ENCODE measurements around the gene ADNP2. TPM values are rescaled to one million over a fixed set of nuclear protein-coding genes. Genes with fewer than 3 reads are reported as not detected.

Gene ADNP2
- total RNA-seq, 1 donor from 2014 or later, result 28.4 TPM

GRCh38 chr18:80067897-80068296, 41.2 kb upstream of the ADNP2 start:
- no peak overlapping the region for H3K4me3 Mint-ChIP-seq
- H3K9me3 Mint-ChIP-seq, result no peaks in the 10 kb centered on the region

GRCh38 chr18:80068571-80069272, 40.3 kb upstream of the ADNP2 start:
- no peaks in the 10 kb centered on the region for H3K27me3 Mint-ChIP-seq
- H3K4me1 Mint-ChIP-seq (ENCODE audit: unreplicated experiment), result no peaks in the 10 kb centered on the region
- no peaks in the 10 kb centered on the region for H3K9me3 Mint-ChIP-seq
- no peaks in the 10 kb centered on the region for H3K36me3 Mint-ChIP-seq
- no peak overlapping the region for H3K4me3 Mint-ChIP-seq
- no peak overlapping the region for H3K27ac Mint-ChIP-seq
- no peak for DNase-seq (ENCODE audit: extremely low spot score, unreplicated experiment)
- no peak for TF ChIP-seq CTCF (conservative IDR thresholded peaks at IDR 0.05)

More at GRCh38 chr18:80067897-80068296, 41.2 kb upstream of the ADNP2 start:
- no peak for TF ChIP-seq CTCF (conservative IDR thresholded peaks at IDR 0.05)
- no peaks in the 10 kb centered on the region for H3K27me3 Mint-ChIP-seq
- no peak overlapping the region for H3K27ac Mint-ChIP-seq
- no peaks in the 10 kb centered on the region for H3K36me3 Mint-ChIP-seq
- DNase-seq (ENCODE audit: extremely low spot score, unreplicated experiment), result no peak
- no peaks in the 10 kb centered on the region for H3K4me1 Mint-ChIP-seq (ENCODE audit: unreplicated experiment)

GRCh38 chr18:80070825-80071224, 38.2 kb upstream of the ADNP2 start:
- H3K4me1 Mint-ChIP-seq (ENCODE audit: unreplicated experiment), result no peaks in the 10 kb centered on the region
- H3K27me3 Mint-ChIP-seq, result no peaks in the 10 kb centered on the region
- no peak overlapping the region for H3K4me3 Mint-ChIP-seq
- no peak overlapping the region for H3K27ac Mint-ChIP-seq
- no peaks in the 10 kb centered on the region for H3K9me3 Mint-ChIP-seq
- peaks cover 3% of the 10 kb centered on the region for H3K36me3 Mint-ChIP-seq
- no peak for DNase-seq (ENCODE audit: extremely low spot score, unreplicated experiment)
- no peak for TF ChIP-seq CTCF (conservative IDR thresholded peaks at IDR 0.05)

- no peak overlapping the region for H3K27ac Mint-ChIP-seq
- no peak overlapping the region for H3K4me3 Mint-ChIP-seq
- H3K4me1 Mint-ChIP-seq (ENCODE audit: unreplicated experiment), result no peaks in the 10 kb centered on the region
- H3K27me3 Mint-ChIP-seq, result no peaks in the 10 kb centered on the region
- no peak for TF ChIP-seq CTCF (conservative IDR thresholded peaks at IDR 0.05)
- H3K9me3 Mint-ChIP-seq, result no peaks in the 10 kb centered on the region
- no peak for DNase-seq (ENCODE audit: extremely low spot score, unreplicated experiment)
- H3K36me3 Mint-ChIP-seq, result peaks cover 3% of the 10 kb centered on the region
Measured at GRCh38 chr18:80074183-80074582, 34.9 kb upstream of the ADNP2 start.

- Mint-ChIP-seq H3K27me3 (no peaks in the 10 kb centered on the region), H3K4me3 (no peak overlapping the region), H3K4me1 (ENCODE audit: unreplicated experiment) (no peaks in the 10 kb centered on the region), H3K36me3 (peaks cover 3% of the 10 kb centered on the region), H3K9me3 (no peaks in the 10 kb centered on the region), H3K27ac (no peak overlapping the region)
- no peak for DNase-seq (ENCODE audit: extremely low spot score, unreplicated experiment)
- no peak for TF ChIP-seq CTCF (conservative IDR thresholded peaks at IDR 0.05)
Measured at GRCh38 chr18:80074697-80075096, 34.4 kb upstream of the ADNP2 start.

Measured in type B pancreatic cell (in vitro differentiated cells).